Measurements from ENCODE around the gene GALNT10.

Gene GALNT10

DNA sequence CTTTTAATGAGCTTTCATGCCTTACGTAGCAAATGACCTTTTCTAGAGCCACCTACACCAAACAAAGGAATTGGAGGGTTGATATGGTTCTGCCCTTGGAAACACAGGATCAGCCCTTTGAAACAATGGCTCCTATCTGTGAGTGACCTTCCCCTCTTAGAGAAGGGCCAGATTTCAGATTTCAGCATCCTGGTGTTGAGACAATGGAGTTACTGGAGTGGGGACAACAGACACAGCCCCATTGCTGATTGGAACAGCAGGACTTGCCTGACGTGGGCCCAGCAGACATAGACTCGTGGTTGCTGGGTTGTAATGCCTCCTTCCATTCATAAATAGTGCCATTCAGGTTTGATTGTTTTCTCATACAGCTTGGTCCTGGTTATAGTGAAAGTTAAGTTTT lies 96.0 kb downstream of the GALNT10 start:
- in situ Hi-C loops (cut with HindIII; ENCODE audit: low sequenced_read_pairs) = no loop called here

- in situ Hi-C loops (cut with HindIII; ENCODE audit: low sequenced_read_pairs) = no loop called here
Observed at GRCh38 chr5:154287136-154287535, 96.6 kb downstream of the GALNT10 start.

GRCh38 chr5:154288145-154288544 lies 97.6 kb downstream of the GALNT10 start:
- in situ Hi-C loops (cut with HindIII; ENCODE audit: low sequenced_read_pairs) = no loop called here

GRCh38 chr5:154291917-154292316 lies 101.4 kb downstream of the GALNT10 start:
- in situ Hi-C loops (cut with HindIII; ENCODE audit: low sequenced_read_pairs) = no loop called here

DNA sequence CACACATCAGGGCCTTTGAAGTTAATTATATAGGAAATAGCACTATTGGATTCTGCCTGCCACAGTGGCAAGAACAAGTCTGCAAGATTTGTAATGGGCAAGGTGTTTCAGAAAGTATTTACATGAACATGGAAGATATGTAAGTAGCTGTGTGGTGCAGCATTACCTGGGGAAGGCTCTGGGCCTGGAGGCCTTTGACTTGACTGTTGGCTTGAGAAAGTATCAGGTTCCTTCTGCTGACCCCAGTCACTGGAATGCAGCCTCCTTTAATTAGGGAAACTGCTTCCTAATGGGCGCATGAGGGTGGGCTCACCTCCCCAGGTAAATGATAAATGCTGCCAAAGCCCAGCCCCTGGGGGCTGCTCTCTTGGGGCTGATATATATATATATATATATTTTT lies 102.7 kb downstream of the GALNT10 start:
- in situ Hi-C loops (cut with HindIII; ENCODE audit: low sequenced_read_pairs) = no loop called here

DNA sequence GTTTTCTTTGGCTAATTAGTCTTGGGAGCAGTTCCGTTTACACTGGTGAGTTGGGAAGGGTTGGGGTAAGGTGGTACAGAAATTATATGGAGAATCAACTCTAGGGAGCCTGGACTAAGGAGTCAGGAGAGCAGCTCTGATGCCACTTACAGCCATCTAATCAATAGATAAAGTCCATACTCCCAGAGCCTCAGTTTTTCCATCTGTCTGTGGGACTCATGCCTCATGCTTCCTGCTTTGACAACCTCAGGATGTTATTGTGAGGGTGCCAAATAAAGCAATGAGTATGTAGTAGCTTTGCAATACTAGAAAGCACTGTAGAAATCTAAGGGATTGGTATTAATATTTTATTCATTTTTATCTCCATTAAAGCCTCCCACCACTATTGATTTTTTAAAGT lies 105.0 kb downstream of the GALNT10 start:
- in situ Hi-C loops (cut with HindIII; ENCODE audit: low sequenced_read_pairs) = no loop called here

GRCh38 chr5:154296525-154297159 lies 106.1 kb downstream of the GALNT10 start:
- in situ Hi-C loops (cut with HindIII; ENCODE audit: low sequenced_read_pairs) = no loop called here

DNA sequence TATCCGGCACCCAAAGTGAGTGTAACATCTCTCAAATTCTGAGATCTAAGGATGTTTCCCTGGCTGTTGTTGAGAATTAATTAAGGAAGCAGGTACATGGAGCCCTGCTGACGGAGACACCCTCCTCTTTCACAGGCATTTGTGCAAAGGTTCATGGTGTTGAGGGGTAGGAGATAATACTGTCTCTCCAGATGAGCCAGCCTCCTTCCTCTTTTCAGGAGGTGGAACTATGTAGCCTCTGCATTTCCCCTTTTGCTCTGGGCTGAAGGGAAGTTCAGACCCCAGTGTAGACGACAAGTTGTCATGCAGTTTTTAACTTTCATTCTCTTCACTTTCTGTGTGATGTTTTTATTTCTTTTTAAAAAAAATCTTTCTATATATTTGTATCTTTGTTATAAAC lies 107.5 kb downstream of the GALNT10 start:
- in situ Hi-C loops (cut with HindIII; ENCODE audit: low sequenced_read_pairs) = no loop called here

DNA sequence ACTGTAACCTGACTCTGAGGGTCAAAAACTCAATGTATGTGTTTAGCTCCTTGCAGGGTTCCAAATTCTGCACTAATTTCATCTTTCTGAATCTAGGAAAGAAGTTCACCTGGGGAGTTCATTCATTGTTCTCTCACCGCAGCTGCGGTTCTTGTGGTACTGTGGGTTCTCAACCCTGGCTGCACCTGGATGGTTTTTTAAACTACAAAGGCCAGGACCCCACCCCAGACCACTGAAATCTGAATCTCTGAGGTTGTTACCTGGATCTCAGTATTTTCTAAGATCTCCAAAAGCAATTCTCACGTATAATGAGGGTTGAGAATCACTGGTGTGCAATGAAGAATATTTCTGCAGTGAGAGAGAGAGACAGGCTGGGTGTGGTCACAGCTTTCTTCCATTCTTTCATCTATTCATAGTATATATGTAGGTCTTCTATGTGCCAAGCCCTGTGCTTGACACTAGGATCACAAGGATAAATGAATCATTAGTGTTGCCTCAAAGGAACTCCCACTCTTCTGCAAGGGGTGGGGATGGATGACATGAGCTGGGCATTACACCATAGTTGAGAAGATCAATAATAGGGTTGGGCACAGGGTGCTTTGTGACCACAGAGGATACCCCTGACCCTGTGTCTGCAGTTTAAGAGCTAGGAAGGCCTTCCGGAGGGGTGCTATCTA lies 109.8 kb downstream of the GALNT10 start:
- in situ Hi-C loops (cut with HindIII; ENCODE audit: low sequenced_read_pairs) = no loop called here

- in situ Hi-C loops (cut with HindIII; ENCODE audit: low sequenced_read_pairs) = no loop called here
Observed at GRCh38 chr5:154301726-154302125, 111.2 kb downstream of the GALNT10 start.

GRCh38 chr5:154302161-154302560 lies 111.6 kb downstream of the GALNT10 start:
- in situ Hi-C loops (cut with HindIII; ENCODE audit: low sequenced_read_pairs) = no loop called here

DNA sequence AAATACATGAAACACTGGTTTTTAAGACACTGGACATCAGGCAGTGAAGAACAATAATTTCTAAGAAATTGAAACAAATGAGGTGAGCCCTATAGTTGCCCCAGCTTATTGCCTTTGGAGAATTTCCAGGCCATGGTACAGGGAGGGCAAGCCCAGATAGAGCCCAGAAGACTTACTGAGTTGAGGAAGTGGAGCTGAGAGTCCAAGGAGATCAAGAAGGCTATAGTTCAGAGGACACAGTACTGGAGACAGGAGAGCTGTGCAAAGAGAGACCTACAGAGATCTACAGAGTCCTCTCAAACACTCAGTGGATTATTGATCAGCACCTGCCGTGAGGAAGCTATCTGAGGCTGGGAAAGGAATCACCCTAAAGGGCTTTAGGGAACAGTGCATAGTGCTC lies 112.6 kb downstream of the GALNT10 start:
- in situ Hi-C loops (cut with HindIII; ENCODE audit: low sequenced_read_pairs) = no loop called here

GRCh38 chr5:154308443-154309370 lies 118.2 kb downstream of the GALNT10 start:
- in situ Hi-C loops (cut with HindIII; ENCODE audit: low sequenced_read_pairs) = no loop called here

DNA sequence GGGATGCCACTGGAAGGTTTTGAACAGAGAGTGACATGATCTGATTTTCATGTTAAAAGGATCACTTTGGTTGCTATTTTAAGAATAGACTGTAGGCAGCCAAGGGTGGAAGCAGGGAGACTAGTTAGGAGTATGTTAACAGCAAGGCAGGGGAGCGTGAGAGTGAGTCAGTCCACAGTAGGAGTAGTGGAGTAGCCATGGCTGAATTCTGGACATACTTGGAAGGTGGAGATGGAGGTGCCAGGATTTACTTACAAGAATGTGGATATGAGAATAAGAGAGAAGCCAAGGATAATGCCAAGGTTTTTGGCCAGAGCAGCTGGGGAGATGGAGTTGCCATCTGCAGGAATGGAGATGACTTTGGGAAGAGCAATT lies 118.8 kb downstream of the GALNT10 start:
- in situ Hi-C loops (cut with HindIII; ENCODE audit: low sequenced_read_pairs) = no loop called here

DNA sequence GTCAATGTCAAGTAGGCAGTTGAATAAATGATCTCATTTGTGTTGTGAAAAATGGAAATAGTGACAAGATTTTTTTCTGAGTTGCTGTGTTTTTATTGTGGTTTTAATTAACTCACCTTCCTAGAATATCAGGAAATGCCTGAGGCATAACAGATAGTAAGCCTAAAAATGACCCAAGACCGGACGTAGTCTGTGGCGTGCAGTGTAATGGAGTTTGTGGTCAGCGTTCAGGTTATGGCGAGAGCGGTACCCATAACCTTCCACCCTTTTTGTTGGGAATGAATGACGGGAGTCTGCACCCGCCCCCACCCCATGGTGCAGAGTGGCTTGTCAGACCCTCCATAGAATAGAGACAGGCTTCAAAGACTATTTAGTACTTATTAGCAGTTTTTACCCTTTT lies 119.3 kb downstream of the GALNT10 start:
- in situ Hi-C loops (cut with HindIII; ENCODE audit: low sequenced_read_pairs) = no loop called here

DNA sequence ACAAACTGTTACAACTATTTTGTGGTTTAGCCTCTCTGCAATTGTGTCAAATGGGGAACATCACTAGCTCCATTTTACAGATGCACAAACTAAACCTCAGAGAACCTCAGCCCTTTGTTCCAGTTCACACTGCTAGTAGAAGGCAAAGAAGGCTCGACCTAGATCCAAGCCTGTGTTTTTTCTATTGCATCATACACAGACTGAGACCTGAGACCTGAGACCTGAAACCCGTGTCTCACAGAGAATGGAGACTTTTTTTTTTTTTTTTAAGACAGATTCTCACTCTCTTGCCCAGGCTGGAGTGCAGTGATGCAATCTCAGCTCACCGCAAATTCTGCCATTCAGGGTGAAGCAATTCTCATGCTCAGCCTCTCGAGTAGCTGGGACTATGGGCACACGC lies 120.8 kb downstream of the GALNT10 start:
- in situ Hi-C loops (cut with HindIII; ENCODE audit: low sequenced_read_pairs) = no loop called here

GRCh38 chr5:154312000-154312399 lies 121.5 kb downstream of the GALNT10 start:
- in situ Hi-C loops (cut with HindIII; ENCODE audit: low sequenced_read_pairs) = no loop called here

DNA sequence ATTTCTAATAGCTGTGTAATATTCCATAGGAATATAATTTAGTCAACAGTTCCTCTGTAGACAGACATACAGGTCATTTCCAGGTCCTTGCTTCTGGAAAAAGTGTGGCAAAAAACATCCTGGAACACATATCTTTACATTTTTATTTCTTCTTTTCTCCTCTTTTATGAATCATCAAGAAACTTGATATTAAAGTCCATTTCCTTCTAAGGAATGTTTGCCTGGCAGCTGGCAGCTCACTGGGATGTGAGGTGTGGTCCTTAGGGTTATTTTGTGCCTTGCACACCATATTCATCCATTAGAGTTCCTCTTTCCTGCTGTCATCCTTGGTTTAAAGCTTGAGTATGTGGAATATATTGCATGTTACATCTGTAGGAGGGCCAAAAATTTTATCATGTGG lies 122.0 kb downstream of the GALNT10 start:
- in situ Hi-C loops (cut with HindIII; ENCODE audit: low sequenced_read_pairs) = no loop called here

DNA sequence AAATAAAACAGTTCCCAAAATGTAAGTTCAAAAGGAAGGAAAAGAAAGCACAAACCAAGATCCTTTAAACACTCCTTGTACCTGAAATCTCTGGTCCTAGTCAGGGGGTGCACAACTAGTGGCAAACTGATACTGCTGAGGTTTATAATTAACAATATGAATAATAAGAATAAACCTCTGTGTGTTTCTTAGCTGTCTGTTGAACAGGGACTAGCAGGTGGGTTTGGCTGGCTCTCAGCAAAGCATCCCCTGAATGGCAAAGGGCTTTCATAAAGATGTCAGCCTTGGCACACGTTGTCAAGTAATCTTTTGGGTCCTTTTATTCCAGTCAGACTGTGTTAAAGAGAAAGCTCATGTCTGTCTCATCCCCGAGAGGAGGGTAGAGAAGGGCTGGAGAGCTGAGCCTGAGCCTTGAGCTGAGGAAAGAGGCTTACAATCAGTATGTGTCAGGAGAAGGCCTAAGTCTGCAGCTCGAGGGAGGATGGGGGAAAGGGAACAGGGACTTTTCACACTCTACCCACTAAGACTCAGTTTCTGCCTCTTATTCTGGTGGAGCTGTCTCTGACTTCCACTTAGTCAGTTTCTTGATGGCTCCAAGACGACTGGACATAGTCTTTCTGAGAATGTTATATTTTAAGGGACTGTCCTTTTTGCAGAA lies 123.0 kb downstream of the GALNT10 start:
- in situ Hi-C loops (cut with HindIII; ENCODE audit: low sequenced_read_pairs) = no loop called here

- in situ Hi-C loops (cut with HindIII; ENCODE audit: low sequenced_read_pairs) = no loop called here
Observed at GRCh38 chr5:154315196-154315595, 124.7 kb downstream of the GALNT10 start.

GRCh38 chr5:154315756-154316155 lies 125.2 kb downstream of the GALNT10 start:
- in situ Hi-C loops (cut with HindIII; ENCODE audit: low sequenced_read_pairs) = no loop called here
